ENCODE results near the gene SRP68. TPM values are rescaled to one million over a fixed set of nuclear protein-coding genes. Genes with fewer than 3 reads are reported as not detected.

SRP68 gene
- total and polyA plus RNA-seq, 4 donors, result 17.7 to 36.7 (median 28.7) TPM

GRCh38 chr17:76107509-76107908 is 35.2 kb upstream of the SRP68 start:
- Histone ChIP-seq H3K4me3 (ENCODE audit: low read depth in 1 of 3, low read length in 3 of 3) (no peak overlapping the region), H3K9ac (ENCODE audit: low read depth in 1 of 2, low read length in 2 of 2) (no peak overlapping the region), H3K4me1 (ENCODE audit: control insufficient read depth in 4 of 4, insufficient read depth in 4 of 4, low read length in 3 of 4) (peaks cover 3 to 13% (median 6%) of the 10 kb centered on the region in 4 donors), H3K36me3 (ENCODE audit: control insufficient read depth in 4 of 4, insufficient read depth in 3 of 4, low read depth in 1 of 4, low read length in 3 of 4) (no peaks in the 10 kb centered on the region), H3K27me3 (ENCODE audit: control insufficient read depth in 4 of 4, insufficient read depth in 4 of 4, low read length in 3 of 4) (no peaks in the 10 kb centered on the region), H3K9me3 (ENCODE audit: control insufficient read depth in 4 of 4, low read length in 3 of 4) (no peaks in the 10 kb centered on the region), H3K27ac (ENCODE audit: low read depth in 1 of 2, low read length in 2 of 2) (no peak overlapping the region)
- WGBS, result 85% methylated on average over 6 of the region's 6 CpGs
- TF ChIP-seq FOXA1 (IDR thresholded peaks at IDR 0.05) (no peak), HNF4G (IDR thresholded peaks at IDR 0.05) (no peak), ATF3 (IDR thresholded peaks at IDR 0.05) (no peak), MAX (IDR thresholded peaks at IDR 0.05) (no peak), SP1 (IDR thresholded peaks at IDR 0.05) (no peak), HNF4A (conservative IDR thresholded peaks at IDR 0.05) (no peak), RAD21 (IDR thresholded peaks at IDR 0.05) (no peak), EGR1 (IDR thresholded peaks at IDR 0.05; ENCODE audit: low read depth in 2 of 2) (no peak), YY1 (IDR thresholded peaks at IDR 0.05) (no peak), REST (IDR thresholded peaks at IDR 0.05) (no peak), NR2F2 (IDR thresholded peaks at IDR 0.05) (no peak), FOXA2 (IDR thresholded peaks at IDR 0.05) (no peak), RXRA (IDR thresholded peaks at IDR 0.05) (no peak), TAF1 (conservative IDR thresholded peaks at IDR 0.05) (no peak), GABPA (IDR thresholded peaks at IDR 0.05 in 1 of 2, conservative IDR thresholded peaks at IDR 0.05 in 1 of 2) (no peak), JUND (IDR thresholded peaks at IDR 0.05) (no peak)
- TF ChIP-seq, protein P1, sequence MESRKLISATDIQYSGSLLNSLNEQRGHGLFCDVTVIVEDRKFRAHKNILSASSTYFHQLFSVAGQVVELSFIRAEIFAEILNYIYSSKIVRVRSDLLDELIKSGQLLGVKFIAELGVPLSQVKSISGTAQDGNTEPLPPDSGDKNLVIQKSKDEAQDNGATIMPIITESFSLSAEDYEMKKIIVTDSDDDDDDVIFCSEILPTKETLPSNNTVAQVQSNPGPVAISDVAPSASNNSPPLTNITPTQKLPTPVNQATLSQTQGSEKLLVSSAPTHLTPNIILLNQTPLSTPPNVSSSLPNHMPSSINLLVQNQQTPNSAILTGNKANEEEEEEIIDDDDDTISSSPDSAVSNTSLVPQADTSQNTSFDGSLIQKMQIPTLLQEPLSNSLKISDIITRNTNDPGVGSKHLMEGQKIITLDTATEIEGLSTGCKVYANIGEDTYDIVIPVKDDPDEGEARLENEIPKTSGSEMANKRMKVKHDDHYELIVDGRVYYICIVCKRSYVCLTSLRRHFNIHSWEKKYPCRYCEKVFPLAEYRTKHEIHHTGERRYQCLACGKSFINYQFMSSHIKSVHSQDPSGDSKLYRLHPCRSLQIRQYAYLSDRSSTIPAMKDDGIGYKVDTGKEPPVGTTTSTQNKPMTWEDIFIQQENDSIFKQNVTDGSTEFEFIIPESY (IDR thresholded peaks at IDR 0.05), result no peak
- TF ChIP-seq, protein P2, sequence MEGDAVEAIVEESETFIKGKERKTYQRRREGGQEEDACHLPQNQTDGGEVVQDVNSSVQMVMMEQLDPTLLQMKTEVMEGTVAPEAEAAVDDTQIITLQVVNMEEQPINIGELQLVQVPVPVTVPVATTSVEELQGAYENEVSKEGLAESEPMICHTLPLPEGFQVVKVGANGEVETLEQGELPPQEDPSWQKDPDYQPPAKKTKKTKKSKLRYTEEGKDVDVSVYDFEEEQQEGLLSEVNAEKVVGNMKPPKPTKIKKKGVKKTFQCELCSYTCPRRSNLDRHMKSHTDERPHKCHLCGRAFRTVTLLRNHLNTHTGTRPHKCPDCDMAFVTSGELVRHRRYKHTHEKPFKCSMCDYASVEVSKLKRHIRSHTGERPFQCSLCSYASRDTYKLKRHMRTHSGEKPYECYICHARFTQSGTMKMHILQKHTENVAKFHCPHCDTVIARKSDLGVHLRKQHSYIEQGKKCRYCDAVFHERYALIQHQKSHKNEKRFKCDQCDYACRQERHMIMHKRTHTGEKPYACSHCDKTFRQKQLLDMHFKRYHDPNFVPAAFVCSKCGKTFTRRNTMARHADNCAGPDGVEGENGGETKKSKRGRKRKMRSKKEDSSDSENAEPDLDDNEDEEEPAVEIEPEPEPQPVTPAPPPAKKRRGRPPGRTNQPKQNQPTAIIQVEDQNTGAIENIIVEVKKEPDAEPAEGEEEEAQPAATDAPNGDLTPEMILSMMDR (IDR thresholded peaks at IDR 0.05; ENCODE audit: low read depth, low read length, missing input control), result no peak
- DNase-seq (ENCODE audit: low spot score), result no peak
